AG10803 (cell line): ENCODE results near the gene EXO1.

Experiments
- DNase-seq: peaks from one replicate; pipeline ENCODE4 v3.0.0; 2010; ENCODE audit warnings: low read depth
- H3K4me3 ChIP-seq: 2 replicates; pipeline ENCODE4 v1.5.1; 2011; ENCODE audit warnings: mild to moderate bottlenecking, low read length, control low read depth
- TF ChIP-seq, protein P1 (sequence below): conservative IDR thresholded peaks from 2 replicates; pipeline ENCODE4 v1.5.1; 2011; ENCODE audit warnings: mild to moderate bottlenecking, low read length, control low read depth, inconsistent platforms

The EXO1 gene

GRCh38 chr1:241836941-241837340 lies 11.1 kb upstream of the EXO1 start:
- no peak for DNase-seq
- TF ChIP-seq, protein P1, sequence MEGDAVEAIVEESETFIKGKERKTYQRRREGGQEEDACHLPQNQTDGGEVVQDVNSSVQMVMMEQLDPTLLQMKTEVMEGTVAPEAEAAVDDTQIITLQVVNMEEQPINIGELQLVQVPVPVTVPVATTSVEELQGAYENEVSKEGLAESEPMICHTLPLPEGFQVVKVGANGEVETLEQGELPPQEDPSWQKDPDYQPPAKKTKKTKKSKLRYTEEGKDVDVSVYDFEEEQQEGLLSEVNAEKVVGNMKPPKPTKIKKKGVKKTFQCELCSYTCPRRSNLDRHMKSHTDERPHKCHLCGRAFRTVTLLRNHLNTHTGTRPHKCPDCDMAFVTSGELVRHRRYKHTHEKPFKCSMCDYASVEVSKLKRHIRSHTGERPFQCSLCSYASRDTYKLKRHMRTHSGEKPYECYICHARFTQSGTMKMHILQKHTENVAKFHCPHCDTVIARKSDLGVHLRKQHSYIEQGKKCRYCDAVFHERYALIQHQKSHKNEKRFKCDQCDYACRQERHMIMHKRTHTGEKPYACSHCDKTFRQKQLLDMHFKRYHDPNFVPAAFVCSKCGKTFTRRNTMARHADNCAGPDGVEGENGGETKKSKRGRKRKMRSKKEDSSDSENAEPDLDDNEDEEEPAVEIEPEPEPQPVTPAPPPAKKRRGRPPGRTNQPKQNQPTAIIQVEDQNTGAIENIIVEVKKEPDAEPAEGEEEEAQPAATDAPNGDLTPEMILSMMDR: no peak
- H3K4me3 ChIP-seq: no peak overlapping the region

DNA sequence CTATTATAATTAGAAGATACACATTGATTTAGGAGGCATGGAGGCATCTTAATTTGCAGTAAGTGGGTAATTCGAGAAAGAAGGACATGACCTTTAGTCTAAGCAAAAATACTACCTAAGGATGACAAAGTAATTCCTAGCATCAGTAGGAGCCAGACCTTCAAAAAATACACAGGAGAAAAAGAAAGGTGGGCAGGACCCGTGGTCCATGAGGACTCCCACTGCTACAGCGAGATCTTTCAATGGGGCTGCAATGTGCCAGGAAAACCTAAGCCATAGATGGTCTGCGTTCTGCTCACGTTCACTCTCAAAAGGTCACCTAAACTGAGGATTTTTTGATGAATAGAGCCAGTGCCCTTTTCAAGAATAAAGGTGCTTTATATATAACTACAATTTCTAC lies 10.6 kb upstream of the EXO1 start:
- H3K4me3 ChIP-seq: no peak overlapping the region
- TF ChIP-seq, protein P1: no peak
- DNase-seq: no peak

DNA sequence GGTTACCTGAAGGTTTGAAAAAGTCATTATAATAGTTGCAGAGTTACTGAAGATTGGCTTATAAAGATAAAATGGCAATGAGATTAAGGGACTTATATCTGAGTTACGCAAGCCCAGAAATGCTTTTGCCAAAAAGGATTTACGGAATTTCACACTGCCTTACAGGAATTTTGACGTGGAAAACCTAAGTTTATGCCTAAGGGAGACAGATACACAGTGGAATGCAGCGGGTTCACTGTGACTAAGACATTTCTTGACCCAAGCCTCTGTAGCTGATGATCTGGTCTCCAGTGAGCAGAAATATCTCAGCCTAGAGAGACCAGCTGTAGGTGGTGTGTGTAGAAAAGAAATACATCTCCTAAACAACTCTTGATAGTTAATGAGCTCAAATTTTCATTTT lies 10.1 kb upstream of the EXO1 start:
- H3K4me3 ChIP-seq: no peak overlapping the region
- TF ChIP-seq, protein P1: no peak
- peak; percentile 80 for DNase-seq

GRCh38 chr1:241838897-241839296 lies 9.1 kb upstream of the EXO1 start:
- TF ChIP-seq, protein P1: no peak
- H3K4me3 ChIP-seq: no peak overlapping the region
- DNase-seq: no peak

DNA sequence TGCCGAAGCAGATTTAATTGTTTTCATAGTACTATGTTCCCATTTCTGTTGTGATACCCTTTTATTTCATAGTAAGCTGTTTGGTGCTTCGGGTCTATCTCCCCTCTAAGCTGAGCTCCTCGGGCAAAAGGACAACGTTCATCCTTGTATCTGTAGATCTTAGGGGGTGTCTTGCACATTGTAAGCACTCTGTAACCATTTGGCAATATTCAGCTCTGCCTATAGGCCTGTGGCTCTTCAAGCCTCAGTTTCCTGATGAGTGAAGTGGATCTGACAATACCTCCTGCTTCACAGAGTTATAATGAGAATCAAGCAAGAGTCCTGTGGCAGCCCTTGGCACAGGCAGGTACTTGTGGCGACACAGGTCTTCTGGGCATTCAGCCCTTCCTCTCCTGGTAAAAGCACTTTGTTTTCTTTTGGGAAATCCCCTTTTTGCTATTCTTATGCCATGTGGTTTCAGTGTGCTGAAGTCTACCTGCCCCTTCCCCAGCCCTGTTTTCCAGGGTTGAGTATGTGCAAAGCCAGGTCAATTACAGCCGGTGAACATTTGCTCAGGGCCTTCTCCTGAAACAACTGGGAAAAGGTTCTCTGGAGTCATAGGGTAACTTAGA lies 8.5 kb upstream of the EXO1 start:
- TF ChIP-seq, protein P1: no peak
- DNase-seq: no peak
- H3K4me3 ChIP-seq: no peak overlapping the region

GRCh38 chr1:241840164-241840563 lies 7.8 kb upstream of the EXO1 start:
- TF ChIP-seq, protein P1: no peak
- no peak for DNase-seq
- no peak overlapping the region for H3K4me3 ChIP-seq

GRCh38 chr1:241841691-241842090 lies 6.3 kb upstream of the EXO1 start:
- no peak for DNase-seq
- no peak overlapping the region for H3K4me3 ChIP-seq
- TF ChIP-seq, protein P1: no peak
